ENCODE data around the gene STC2.

The STC2 gene

DNA sequence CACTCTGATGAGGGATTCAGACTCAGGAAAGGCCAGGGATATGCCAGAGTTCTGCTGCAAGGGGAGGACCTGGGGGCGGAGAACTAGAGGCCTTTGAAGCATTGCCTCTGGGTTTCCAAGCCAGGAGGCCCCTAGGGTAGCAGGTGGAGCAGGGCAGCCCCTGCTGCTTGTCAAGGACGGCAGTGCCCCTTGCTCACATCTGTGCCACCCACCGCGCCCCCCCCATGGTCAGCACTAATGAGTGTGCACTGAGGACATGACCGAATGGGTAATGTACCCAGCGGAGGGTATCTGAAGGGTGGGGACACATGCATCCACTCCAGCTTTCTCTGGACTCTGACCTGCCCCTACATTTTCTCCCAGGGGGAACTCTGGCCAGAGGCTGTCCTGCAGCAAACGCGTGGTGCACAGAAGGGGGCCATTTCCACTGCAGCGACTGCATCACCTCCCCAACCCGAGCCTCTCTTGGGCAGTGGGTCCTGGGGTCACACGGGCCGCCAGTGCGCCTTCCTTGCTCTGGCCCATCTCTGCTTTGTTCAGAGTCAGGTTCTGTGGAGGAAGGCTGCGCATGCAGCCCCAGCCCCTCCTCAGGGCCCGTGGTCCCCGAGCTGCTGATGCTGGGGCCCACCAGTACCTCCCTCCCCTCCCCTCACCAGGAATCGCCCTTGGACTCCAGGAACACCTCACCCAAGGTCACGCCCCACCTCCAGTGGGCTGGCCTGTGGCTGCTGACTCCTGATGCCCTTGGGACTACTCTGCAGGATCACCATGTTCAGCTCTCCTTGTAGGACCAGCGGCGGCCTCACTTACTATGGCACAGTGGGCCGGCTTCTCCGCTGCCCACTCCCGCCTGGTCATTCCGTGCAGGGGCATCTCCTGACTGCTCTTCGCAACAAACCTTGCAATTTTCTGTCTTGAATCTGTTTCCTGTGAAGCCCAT lies 31.2 kb downstream of the STC2 start:
- TF ChIP-seq EZH2 (IDR thresholded peaks at IDR 0.05; ENCODE audit: borderline replicate concordance, low read length): no peak
- TF ChIP-seq, protein P1, sequence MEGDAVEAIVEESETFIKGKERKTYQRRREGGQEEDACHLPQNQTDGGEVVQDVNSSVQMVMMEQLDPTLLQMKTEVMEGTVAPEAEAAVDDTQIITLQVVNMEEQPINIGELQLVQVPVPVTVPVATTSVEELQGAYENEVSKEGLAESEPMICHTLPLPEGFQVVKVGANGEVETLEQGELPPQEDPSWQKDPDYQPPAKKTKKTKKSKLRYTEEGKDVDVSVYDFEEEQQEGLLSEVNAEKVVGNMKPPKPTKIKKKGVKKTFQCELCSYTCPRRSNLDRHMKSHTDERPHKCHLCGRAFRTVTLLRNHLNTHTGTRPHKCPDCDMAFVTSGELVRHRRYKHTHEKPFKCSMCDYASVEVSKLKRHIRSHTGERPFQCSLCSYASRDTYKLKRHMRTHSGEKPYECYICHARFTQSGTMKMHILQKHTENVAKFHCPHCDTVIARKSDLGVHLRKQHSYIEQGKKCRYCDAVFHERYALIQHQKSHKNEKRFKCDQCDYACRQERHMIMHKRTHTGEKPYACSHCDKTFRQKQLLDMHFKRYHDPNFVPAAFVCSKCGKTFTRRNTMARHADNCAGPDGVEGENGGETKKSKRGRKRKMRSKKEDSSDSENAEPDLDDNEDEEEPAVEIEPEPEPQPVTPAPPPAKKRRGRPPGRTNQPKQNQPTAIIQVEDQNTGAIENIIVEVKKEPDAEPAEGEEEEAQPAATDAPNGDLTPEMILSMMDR (IDR thresholded peaks at IDR 0.05; ENCODE audit: low read length): no peak
- Histone ChIP-seq H3K4me1 (ENCODE audit: insufficient read depth, low read length, severe bottlenecking) (no peaks in the 10 kb centered on the region), H3K4me3 (ENCODE audit: low read depth, low read length, poor library complexity, severe bottlenecking) (no peak overlapping the region)

DNA sequence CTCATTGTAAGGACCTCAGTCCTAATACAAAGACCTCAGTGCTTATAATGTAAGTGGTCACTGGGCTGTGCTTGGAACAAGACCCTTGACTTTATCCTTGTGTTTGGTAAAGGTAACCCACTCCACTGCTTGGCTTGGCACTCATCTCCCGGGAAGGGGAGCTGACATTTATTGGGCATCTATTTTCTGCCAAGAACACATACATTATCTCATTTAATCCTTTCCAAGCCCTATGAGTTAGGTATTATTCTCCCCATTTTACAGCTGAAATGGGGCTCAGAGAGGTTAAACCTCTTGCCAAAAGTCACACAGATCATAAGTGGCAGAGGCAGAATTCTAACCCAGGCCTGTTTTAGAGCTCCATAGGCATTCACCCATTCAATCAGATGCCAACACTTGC lies 32.4 kb downstream of the STC2 start:
- H3K9me3 ChIP-seq (ENCODE audit: low read length): no peaks in the 10 kb centered on the region
- H3K4me2 ChIP-seq (ENCODE audit: low read length): no peak overlapping the region
- no peaks in the 10 kb centered on the region for H3K79me2 ChIP-seq (ENCODE audit: insufficient read depth, low read length)
- H3K27ac ChIP-seq (ENCODE audit: low read depth, low read length, poor library complexity, severe bottlenecking): no peak overlapping the region
- TF ChIP-seq, protein P1 (IDR thresholded peaks at IDR 0.05; ENCODE audit: low read length): no peak
- TF ChIP-seq EZH2 (IDR thresholded peaks at IDR 0.05; ENCODE audit: borderline replicate concordance, low read length): no peak
- H3K27me3 ChIP-seq (ENCODE audit: insufficient read depth, low read length): no peaks in the 10 kb centered on the region; the same call in 1 of the 2 replicates
- no peaks in the 10 kb centered on the region for H4K20me1 ChIP-seq (ENCODE audit: insufficient read depth, low read length)
- H3F3A ChIP-seq (ENCODE audit: insufficient read depth, low read length): no peaks in the 10 kb centered on the region
- no peak overlapping the region for H3K9ac ChIP-seq (ENCODE audit: low read length)
- H3K4me1 ChIP-seq (ENCODE audit: insufficient read depth, low read length, severe bottlenecking): no peaks in the 10 kb centered on the region
- H2AFZ ChIP-seq (ENCODE audit: low read length): no peak overlapping the region
- no peaks in the 10 kb centered on the region for H3K9me2 ChIP-seq (ENCODE audit: low read depth, low read length)
- H3K36me3 ChIP-seq (ENCODE audit: insufficient read depth, low read length): no peaks in the 10 kb centered on the region
- H3K4me3 ChIP-seq (ENCODE audit: low read depth, low read length, poor library complexity, severe bottlenecking): no peak overlapping the region

More for the DNA sequence above, 31.2 kb downstream of the STC2 start:
- Histone ChIP-seq H3K79me2 (ENCODE audit: insufficient read depth, low read length) (no peaks in the 10 kb centered on the region), H3K27me3 (ENCODE audit: insufficient read depth, low read length) (no peaks in the 10 kb centered on the region; the same call in 1 of the 2 replicates), H3F3A (ENCODE audit: insufficient read depth, low read length) (no peaks in the 10 kb centered on the region), H3K4me2 (ENCODE audit: low read length) (no peak overlapping the region), H3K36me3 (ENCODE audit: insufficient read depth, low read length) (no peaks in the 10 kb centered on the region), H3K27ac (ENCODE audit: low read depth, low read length, poor library complexity, severe bottlenecking) (no peak overlapping the region), H4K20me1 (ENCODE audit: insufficient read depth, low read length) (no peaks in the 10 kb centered on the region), H3K9me3 (ENCODE audit: low read length) (no peaks in the 10 kb centered on the region), H3K9me2 (ENCODE audit: low read depth, low read length) (no peaks in the 10 kb centered on the region), H3K9ac (ENCODE audit: low read length) (no peak overlapping the region), H2AFZ (ENCODE audit: low read length) (no peak overlapping the region)

DNA sequence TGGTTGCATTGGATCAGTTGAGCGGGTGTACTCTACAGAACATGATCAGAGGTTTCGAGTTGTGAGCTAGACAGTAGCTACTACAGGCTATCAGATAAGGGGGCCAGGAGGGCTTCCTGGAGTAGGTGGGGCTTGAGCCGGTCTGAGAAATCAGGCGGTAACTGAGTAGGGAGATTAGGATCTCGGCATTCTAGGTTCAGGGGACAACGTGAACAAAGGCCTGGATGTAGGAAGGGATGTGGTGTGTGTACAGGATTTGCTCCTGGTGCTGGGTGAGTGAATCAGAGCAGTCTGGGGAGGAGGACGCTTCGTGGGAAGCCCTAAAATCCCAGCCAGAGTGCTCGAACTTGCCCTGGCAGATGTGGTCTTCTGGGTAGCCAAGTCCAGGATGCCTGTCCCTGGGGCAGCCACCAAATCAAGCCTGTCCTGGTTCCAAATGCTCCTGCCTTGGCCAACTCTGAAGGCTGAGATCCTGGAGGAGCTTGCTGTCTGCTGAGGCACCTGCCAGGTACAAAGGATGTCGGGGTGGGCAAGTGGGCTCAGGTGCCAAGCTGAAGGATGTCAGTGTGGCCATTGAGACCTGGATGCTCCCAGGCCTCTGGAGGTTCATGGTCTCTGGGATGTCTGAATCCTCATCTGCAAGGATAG lies 33.4 kb downstream of the STC2 start:
- Histone ChIP-seq H3K9me2 (ENCODE audit: low read depth, low read length) (no peaks in the 10 kb centered on the region), H3F3A (ENCODE audit: insufficient read depth, low read length) (no peaks in the 10 kb centered on the region), H2AFZ (ENCODE audit: low read length) (no peak overlapping the region), H3K27ac (ENCODE audit: low read depth, low read length, poor library complexity, severe bottlenecking) (no peak overlapping the region), H3K9ac (ENCODE audit: low read length) (no peak overlapping the region), H3K36me3 (ENCODE audit: insufficient read depth, low read length) (no peaks in the 10 kb centered on the region), H3K9me3 (ENCODE audit: low read length) (no peaks in the 10 kb centered on the region), H3K79me2 (ENCODE audit: insufficient read depth, low read length) (no peaks in the 10 kb centered on the region), H4K20me1 (ENCODE audit: insufficient read depth, low read length) (no peaks in the 10 kb centered on the region), H3K4me2 (ENCODE audit: low read length) (no peak overlapping the region), H3K4me1 (ENCODE audit: insufficient read depth, low read length, severe bottlenecking) (no peaks in the 10 kb centered on the region), H3K4me3 (ENCODE audit: low read depth, low read length, poor library complexity, severe bottlenecking) (no peak overlapping the region), H3K27me3 (ENCODE audit: insufficient read depth, low read length) (no peaks in the 10 kb centered on the region; the same call in 1 of the 2 replicates)
- TF ChIP-seq, protein P1 (IDR thresholded peaks at IDR 0.05; ENCODE audit: low read length): no peak
- TF ChIP-seq EZH2 (IDR thresholded peaks at IDR 0.05; ENCODE audit: borderline replicate concordance, low read length): no peak
